Pancreas (tissue), 10 donors: Measurements from ENCODE around the gene SERPINA9. TPM values are rescaled to one million over a fixed set of nuclear protein-coding genes. Genes with fewer than 3 reads are reported as not detected.

Source experiments
- ATAC-seq, 4 donors: fragments of 200-7000 bp; cut with Tn5 transposase; one replicate each; pipeline versions ENCODE4 v1.8.0 to v1.9.1; 2020; ENCODE audit warnings: mild to moderate bottlenecking in 4 of 4, moderate library complexity in 4 of 4
- DNase-seq, 6 donors: peaks; one replicate each; pipeline ENCODE4 v3.0.0-alpha.2; 2020
- FAIRE-seq: peaks from 2 replicates; lab custom pipeline; 2012; peaks lifted over from hg19 to GRCh38; lab: Jason Lieb, UNC
- H3K27ac ChIP-seq, 4 donors: fragments of 200-600 bp; sonication (generic); 1 replicate in 3 of 4; 2 replicates in 1 of 4; pipeline versions ENCODE4 v1.5.0 to v1.8.0; 2020
- H3K27me3 ChIP-seq, 4 donors: fragments of 200-600 bp; one replicate each; pipeline ENCODE4 v1.8.0; 2021
- H3K36me3 ChIP-seq, 3 donors: fragments of 200-600 bp; sonication (generic) in 1 of 3; one replicate each; pipeline versions ENCODE4 v1.5.0 to v1.8.0; 2020 to 2021
- H3K4me1 ChIP-seq, 3 donors: fragments of 200-600 bp; one replicate each; pipeline ENCODE4 v1.8.0; 2021
- H3K4me3 ChIP-seq, 4 donors: fragments of 200-600 bp; sonication (generic) in 2 of 4; one replicate each; pipeline versions ENCODE4 v1.5.0 to v1.8.0; 2020 to 2021
- H3K9me3 ChIP-seq, 4 donors: fragments of 200-600 bp; one replicate each; pipeline ENCODE4 v1.8.0; 2021
- WGBS, 2 donors: extraction: QIAGEN DNeasy Blood & Tissue Kit; methylation state at CpG; one replicate each; pipeline ENCODE4 v1.1.7; 2013; 5-methylcytosine and 5-hydroxymethylcytosine counted together
- intact Hi-C, 3 donors: fragments of 100-400 bp; cut with DNase I; formaldehyde crosslinking; loops; one replicate each; pipeline versions ENCODE4 v1.11.1 to v1.14.2; 2022
- polyA plus RNA-seq, 2 donors: library from polyadenylated mRNA; stranded (reverse); fragments of 200-250 nt; gene quantifications; one replicate each; pipeline ENCODE4 v1.2.3, GENCODE V29; 2013
- total RNA-seq, 6 donors: library from RNA; stranded (reverse); fragmentation: NEBNext Ultra II Directional in 4 of 6; extraction: Animal tissue kit (Norgen Biotek cat#: 25700) in 4 of 6; gene quantifications; one replicate each; pipeline versions ENCODE4 v1.2.1 to v1.2.4, GENCODE V29; 2021 to 2023
- TF ChIP-seq, protein P1 (sequence below), 4 donors: fragments of 200-600 bp; sonication (generic) in 3 of 4; IDR thresholded peaks; one replicate each; pipeline versions ENCODE4 v1.5.0 to v1.8.0; 2021; ENCODE audit warnings: antibody characterized with exemption in 4 of 4
- donor health status: healthy with polysubstance abuse.
- donor health status: DM: no; HTN: no; CAD: no; lungs with moderate emphysema.
- donor health status: DM: no; HTN: no; CAD: no.
- donor health status: control.
- donor health status: control.
- donor health status: Bipolar disorder and iron deficiency.
- donor health status: DM: yes; HTN: yes; CAD: no.
- donor health status: DM: no; HTN: no; CAD: no.
- donor health status: DM: no; HTN: no; CAD: no.
- donor health status: DM: yes; HTN: yes; CAD: no.

Gene SERPINA9
- total and polyA plus RNA-seq, 8 donors = not detected

DNA sequence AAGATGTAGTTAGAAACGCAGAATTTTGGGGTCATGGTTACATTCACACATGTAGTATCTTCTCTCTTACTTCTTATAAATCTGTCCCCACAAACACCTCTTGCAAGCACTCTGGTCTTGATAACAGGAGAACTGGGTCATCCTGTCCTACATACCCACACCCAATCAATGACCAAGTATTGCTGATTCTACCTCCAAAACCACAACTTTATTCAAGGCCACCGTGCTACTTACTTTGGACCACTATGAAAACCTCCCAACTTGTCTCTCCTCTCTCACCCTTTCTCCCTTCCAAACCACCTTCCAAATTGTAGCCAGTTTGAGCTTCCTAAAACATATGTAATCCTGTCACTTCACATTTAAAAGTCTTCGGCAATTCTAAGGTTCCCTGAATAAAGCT is 28.8 kb downstream of the SERPINA9 start:
- WGBS, 2 donors = 55 to 61% methylated on average over 3 of the region's 3 CpGs
- ATAC-seq (no peak), FAIRE-seq (no peak), DNase-seq (no peak)
- intact Hi-C loops = loop anchor here in 1 of 3 donors (10.0 kb wide), 1 partner anchor 98 kb away; no protein-coding TSS in a partner anchor
- Histone ChIP-seq H3K4me1 (no peaks in the 10 kb centered on the region), H3K27ac (no peak overlapping the region), H3K36me3 (no peaks in the 10 kb centered on the region), H3K27me3 (no peaks in the 10 kb centered on the region), H3K4me3 (no peak overlapping the region), H3K9me3 (no peaks in the 10 kb centered on the region)
- TF ChIP-seq, protein P1, sequence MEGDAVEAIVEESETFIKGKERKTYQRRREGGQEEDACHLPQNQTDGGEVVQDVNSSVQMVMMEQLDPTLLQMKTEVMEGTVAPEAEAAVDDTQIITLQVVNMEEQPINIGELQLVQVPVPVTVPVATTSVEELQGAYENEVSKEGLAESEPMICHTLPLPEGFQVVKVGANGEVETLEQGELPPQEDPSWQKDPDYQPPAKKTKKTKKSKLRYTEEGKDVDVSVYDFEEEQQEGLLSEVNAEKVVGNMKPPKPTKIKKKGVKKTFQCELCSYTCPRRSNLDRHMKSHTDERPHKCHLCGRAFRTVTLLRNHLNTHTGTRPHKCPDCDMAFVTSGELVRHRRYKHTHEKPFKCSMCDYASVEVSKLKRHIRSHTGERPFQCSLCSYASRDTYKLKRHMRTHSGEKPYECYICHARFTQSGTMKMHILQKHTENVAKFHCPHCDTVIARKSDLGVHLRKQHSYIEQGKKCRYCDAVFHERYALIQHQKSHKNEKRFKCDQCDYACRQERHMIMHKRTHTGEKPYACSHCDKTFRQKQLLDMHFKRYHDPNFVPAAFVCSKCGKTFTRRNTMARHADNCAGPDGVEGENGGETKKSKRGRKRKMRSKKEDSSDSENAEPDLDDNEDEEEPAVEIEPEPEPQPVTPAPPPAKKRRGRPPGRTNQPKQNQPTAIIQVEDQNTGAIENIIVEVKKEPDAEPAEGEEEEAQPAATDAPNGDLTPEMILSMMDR (IDR thresholded peaks at IDR 0.05) = no peak

DNA sequence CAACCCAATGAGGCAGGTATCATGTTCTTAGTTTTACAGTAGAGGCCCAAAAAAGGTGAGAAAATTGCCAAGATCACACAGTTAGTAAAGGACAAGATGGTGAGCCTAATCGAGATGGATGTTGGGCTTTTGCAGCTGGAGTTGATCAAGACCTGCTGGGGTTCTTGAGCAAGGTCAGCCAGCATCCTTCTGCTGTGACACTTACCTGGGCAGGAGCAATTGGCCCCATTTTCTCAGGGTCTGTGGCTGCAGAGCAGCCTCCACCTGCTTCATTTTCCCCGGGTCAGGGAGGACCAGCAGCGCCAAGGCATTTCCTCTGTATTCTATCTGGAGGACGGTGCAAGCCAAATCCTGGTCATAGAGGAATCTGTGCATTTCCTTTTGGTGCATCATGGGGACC is 29.9 kb downstream of the SERPINA9 start:
- H3K27me3 ChIP-seq = no peaks in the 10 kb centered on the region

DNA sequence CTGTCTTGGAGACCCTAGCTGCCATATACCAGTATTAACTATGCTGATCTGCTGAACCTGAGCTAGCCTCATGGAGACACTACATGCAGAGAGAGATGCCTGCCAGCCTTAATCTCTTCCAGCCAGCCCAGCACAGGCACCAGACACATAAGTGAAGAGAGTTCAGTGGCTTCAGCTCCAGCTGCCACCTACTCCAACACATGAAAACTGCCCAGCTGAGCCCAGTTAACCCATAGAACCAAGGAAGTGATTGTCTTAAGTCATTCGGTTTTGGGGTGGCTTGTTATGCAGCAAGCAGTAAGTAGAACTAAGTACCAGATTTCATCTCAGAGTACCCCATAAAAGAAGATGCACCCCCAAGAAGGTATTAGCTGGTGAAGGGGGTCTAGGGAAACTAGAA is 31.0 kb downstream of the SERPINA9 start:
- no peak for DNase-seq
- Histone ChIP-seq H3K27me3 (no peaks in the 10 kb centered on the region), H3K4me3 (no peak overlapping the region), H3K4me1 (no peaks in the 10 kb centered on the region), H3K36me3 (no peaks in the 10 kb centered on the region), H3K9me3 (no peaks in the 10 kb centered on the region), H3K27ac (no peak overlapping the region)
- TF ChIP-seq, protein P1 (IDR thresholded peaks at IDR 0.05) = no peak
- FAIRE-seq = no peak
- 48 to 72% methylated on average over 1 of the region's 1 CpG for WGBS, 2 donors
- intact Hi-C loops = loop anchor here in 1 of 3 donors (10.0 kb wide), 1 partner anchor 100 kb away; no protein-coding TSS in a partner anchor
- ATAC-seq = no peak

More for the DNA sequence above, 29.9 kb downstream of the SERPINA9 start:
- Histone ChIP-seq H3K9me3 (no peaks in the 10 kb centered on the region), H3K27ac (no peak overlapping the region), H3K4me1 (no peaks in the 10 kb centered on the region), H3K4me3 (no peak overlapping the region), H3K36me3 (no peaks in the 10 kb centered on the region)
- intact Hi-C loops = loop anchor here in 1 of 3 donors (10.0 kb wide), 1 partner anchor 99 kb away; no protein-coding TSS in a partner anchor
- DNase-seq (no peak), ATAC-seq (no peak), FAIRE-seq (no peak)
- WGBS, 2 donors = 72 to 83% methylated on average over 4 of the region's 4 CpGs
- TF ChIP-seq, protein P1 (IDR thresholded peaks at IDR 0.05) = no peak

DNA sequence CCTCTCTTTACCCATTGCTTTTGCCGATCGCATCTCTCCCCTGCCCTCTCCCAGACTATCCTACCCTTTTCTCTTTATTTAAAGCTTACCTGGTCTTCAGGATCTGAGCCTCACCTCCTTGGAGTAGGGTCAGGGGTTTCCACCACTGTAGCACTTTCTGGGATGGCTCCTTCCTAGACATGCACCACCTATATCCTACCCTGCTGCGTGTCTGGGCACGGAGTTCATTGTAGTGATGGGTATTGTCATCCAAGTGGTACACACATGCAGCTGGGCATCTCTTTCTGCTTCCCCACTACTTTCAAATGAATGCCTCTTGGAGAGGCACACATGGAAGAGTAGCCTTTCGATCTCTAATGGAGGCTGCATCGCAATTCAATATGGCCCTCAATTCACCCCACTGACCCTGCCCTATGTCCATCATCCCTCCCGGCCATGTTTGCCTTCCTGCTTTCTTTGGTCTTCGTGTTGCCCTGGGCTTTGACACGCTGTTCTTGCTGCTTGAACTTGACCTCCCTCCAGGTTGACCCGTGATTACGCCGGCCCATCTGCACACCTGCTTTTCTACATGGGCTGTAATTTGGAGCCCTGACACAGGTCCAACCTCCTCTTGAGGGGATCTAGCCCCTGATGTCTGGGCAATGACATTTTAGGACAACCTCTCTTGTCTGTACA is 34.3 kb downstream of the SERPINA9 start:
- Histone ChIP-seq H3K4me1 (no peaks in the 10 kb centered on the region), H3K27me3 (no peaks in the 10 kb centered on the region), H3K4me3 (no peak overlapping the region), H3K27ac (no peak overlapping the region), H3K36me3 (no peaks in the 10 kb centered on the region), H3K9me3 (no peaks in the 10 kb centered on the region)
- 79 to 83% methylated on average over 12 of the region's 12 CpGs for WGBS, 2 donors
- intact Hi-C loops = loop anchor here in 1 of 3 donors (10.0 kb wide), 1 partner anchor 103 kb away; no protein-coding TSS in a partner anchor
- DNase-seq (no peak), FAIRE-seq (no peak), ATAC-seq (no peak)
- TF ChIP-seq, protein P1 (IDR thresholded peaks at IDR 0.05) = no peak

DNA sequence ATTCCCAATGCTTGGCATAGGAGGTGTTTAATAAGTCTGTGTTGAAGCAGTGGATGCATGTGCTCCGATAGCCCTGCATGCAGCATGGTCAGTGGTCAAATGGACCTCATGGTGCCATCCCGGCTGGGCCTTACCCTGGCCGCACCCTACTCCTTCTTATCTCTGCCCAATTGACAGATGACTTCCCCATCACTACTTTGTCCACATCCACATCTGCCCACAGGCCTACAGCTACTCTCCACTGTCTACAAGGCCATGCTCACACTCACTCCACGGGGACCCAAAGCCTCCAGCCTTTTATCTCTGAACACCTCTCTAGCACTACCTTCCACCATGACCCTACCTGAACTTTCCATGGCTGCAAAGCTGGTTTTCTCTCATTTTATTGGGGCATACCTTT is 34.9 kb downstream of the SERPINA9 start:
- Histone ChIP-seq H3K4me3 (no peak overlapping the region), H3K4me1 (no peaks in the 10 kb centered on the region), H3K27ac (no peak overlapping the region), H3K27me3 (no peaks in the 10 kb centered on the region), H3K36me3 (no peaks in the 10 kb centered on the region), H3K9me3 (no peaks in the 10 kb centered on the region)
- intact Hi-C loops = loop anchor here in 1 of 3 donors (10.0 kb wide), 1 partner anchor 104 kb away; no protein-coding TSS in a partner anchor
- ATAC-seq = no peak
- FAIRE-seq = no peak
- DNase-seq = no peak
- 81 to 91% methylated on average over 4 of the region's 4 CpGs for WGBS, 2 donors
- TF ChIP-seq, protein P1 (IDR thresholded peaks at IDR 0.05) = no peak
